Measurements from ENCODE around the gene HOXC10.

GRCh38 chr12:54032627-54033100, 47.7 kb downstream of the HOXC10 start, which contains the start of gene HOXC5:
- peak; percentile 86 for TF ChIP-seq EZH2 (IDR thresholded peaks at IDR 0.05; ENCODE audit: low read depth, unreplicated experiment)
- TF ChIP-seq, protein P1, sequence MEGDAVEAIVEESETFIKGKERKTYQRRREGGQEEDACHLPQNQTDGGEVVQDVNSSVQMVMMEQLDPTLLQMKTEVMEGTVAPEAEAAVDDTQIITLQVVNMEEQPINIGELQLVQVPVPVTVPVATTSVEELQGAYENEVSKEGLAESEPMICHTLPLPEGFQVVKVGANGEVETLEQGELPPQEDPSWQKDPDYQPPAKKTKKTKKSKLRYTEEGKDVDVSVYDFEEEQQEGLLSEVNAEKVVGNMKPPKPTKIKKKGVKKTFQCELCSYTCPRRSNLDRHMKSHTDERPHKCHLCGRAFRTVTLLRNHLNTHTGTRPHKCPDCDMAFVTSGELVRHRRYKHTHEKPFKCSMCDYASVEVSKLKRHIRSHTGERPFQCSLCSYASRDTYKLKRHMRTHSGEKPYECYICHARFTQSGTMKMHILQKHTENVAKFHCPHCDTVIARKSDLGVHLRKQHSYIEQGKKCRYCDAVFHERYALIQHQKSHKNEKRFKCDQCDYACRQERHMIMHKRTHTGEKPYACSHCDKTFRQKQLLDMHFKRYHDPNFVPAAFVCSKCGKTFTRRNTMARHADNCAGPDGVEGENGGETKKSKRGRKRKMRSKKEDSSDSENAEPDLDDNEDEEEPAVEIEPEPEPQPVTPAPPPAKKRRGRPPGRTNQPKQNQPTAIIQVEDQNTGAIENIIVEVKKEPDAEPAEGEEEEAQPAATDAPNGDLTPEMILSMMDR (conservative IDR thresholded peaks at IDR 0.05; ENCODE audit: low read depth in 2 of 2), result peak; percentile 89 to 93

Measured in GM23338 (cell line).